DMS79 (cell line): ENCODE results near the gene SGCE.
A peak's percentile ranks its signal among the peaks of the same experiment; 100 is the strongest.
"Not testable (repeated sequence)": the region's sequence is repeated elsewhere in the genome, so short reads cannot be mapped to it uniquely, and the experiment has no call there.

ENCODE experiments used
- DNase-seq: peaks from one replicate; lab custom pipeline; 2025; lab: John Stamatoyannopoulos, UW

SGCE gene

GRCh38 chr7:94655848-94656657 is at the start of gene SGCE:
SGCE (minus strand) TSS chr7:94656133; CDS start chr7:94656098, 35 bp downstream.
- DNase-seq = peak; percentile 76

GRCh38 chr7:94705155-94706021 is 49.5 kb upstream of the SGCE start:
- DNase-seq = not testable (repeated sequence)

GRCh38 chr7:94701555-94701973 is 45.6 kb upstream of the SGCE start:
- no peak for DNase-seq

GRCh38 chr7:94700926-94701554 is 45.1 kb upstream of the SGCE start:
- no peak for DNase-seq

GRCh38 chr7:94698275-94698674 is 42.3 kb upstream of the SGCE start:
- DNase-seq = no peak

- no peak for DNase-seq
Measured at GRCh38 chr7:94697035-94697974, 41.4 kb upstream of the SGCE start.

GRCh38 chr7:94687810-94688209 is 31.9 kb upstream of the SGCE start:
- no peak for DNase-seq

- DNase-seq = no peak
Measured at GRCh38 chr7:94687076-94687475, 31.1 kb upstream of the SGCE start.

- DNase-seq = no peak
Measured at GRCh38 chr7:94683066-94683465, 27.1 kb upstream of the SGCE start.

- no peak for DNase-seq
Measured at GRCh38 chr7:94679358-94679757, 23.4 kb upstream of the SGCE start.

GRCh38 chr7:94676431-94676830 is 20.5 kb upstream of the SGCE start:
- no peak for DNase-seq

GRCh38 chr7:94675356-94675755 is 19.4 kb upstream of the SGCE start:
- no peak for DNase-seq

GRCh38 chr7:94671444-94672235 is 15.7 kb upstream of the SGCE start:
- no peak for DNase-seq

- no peak for DNase-seq
Measured at GRCh38 chr7:94669773-94670495, 14.0 kb upstream of the SGCE start.

GRCh38 chr7:94666879-94667587 is 11.1 kb upstream of the SGCE start:
- no peak for DNase-seq

GRCh38 chr7:94665426-94665825 is 9.5 kb upstream of the SGCE start:
- no peak for DNase-seq

GRCh38 chr7:94664023-94664422 is 8.1 kb upstream of the SGCE start:
- DNase-seq = no peak

- no peak for DNase-seq
Measured at GRCh38 chr7:94662548-94662947, 6.6 kb upstream of the SGCE start.

GRCh38 chr7:94660006-94660405 is 4.1 kb upstream of the SGCE start:
- no peak for DNase-seq
